GM12872 (cell line): ENCODE measurements around the gene NTM.

ENCODE experiments used
- TF ChIP-seq, protein P1 (sequence below): IDR thresholded peaks from 3 replicates; pipeline ENCODE4 v1.5.1; 2011; ENCODE audit warnings: low read depth, mild to moderate bottlenecking, low read length, moderate library complexity; ENCODE audit not compliant: insufficient read depth

The NTM gene

DNA sequence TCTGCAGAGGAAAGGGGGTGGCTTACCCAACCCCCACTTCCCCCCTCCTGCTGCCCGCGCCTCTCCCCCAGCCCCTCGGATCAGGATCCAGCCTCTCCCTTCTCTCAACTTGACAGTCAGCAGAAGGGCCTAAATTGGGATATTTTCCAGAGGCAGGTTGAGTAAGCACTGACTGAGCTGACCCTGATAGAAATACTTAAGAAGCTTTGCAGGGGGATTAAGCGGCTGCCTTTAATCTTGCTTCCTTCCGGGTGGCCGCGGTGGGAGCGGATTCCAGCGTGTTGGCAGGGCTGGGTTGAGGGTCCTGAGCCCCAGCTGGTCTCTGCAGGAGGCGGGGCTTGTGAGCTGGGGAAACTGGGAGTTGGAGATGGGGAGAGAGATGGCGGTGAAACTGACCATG, 445.2 kb downstream of the NTM start:
- TF ChIP-seq, protein P1, sequence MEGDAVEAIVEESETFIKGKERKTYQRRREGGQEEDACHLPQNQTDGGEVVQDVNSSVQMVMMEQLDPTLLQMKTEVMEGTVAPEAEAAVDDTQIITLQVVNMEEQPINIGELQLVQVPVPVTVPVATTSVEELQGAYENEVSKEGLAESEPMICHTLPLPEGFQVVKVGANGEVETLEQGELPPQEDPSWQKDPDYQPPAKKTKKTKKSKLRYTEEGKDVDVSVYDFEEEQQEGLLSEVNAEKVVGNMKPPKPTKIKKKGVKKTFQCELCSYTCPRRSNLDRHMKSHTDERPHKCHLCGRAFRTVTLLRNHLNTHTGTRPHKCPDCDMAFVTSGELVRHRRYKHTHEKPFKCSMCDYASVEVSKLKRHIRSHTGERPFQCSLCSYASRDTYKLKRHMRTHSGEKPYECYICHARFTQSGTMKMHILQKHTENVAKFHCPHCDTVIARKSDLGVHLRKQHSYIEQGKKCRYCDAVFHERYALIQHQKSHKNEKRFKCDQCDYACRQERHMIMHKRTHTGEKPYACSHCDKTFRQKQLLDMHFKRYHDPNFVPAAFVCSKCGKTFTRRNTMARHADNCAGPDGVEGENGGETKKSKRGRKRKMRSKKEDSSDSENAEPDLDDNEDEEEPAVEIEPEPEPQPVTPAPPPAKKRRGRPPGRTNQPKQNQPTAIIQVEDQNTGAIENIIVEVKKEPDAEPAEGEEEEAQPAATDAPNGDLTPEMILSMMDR: no peak

DNA sequence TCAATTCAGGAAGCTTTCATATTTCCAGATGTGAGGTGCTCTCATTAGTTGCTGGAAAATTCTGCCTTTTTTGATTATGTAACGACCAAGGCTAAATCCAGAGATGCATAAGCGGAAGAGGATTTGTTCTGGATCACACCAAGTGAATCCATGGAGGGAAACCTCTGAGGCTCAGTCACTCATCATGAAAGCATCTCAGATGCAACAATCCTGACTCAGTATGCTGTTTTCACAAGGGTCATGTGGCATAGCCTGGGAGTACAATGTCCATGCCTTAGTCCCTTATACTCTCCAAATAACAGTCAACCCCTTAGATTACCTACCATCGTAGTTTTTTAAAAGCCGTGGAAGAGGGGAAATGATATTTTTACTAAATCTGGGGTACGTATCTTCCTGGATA, 445.6 kb downstream of the NTM start:
- TF ChIP-seq, protein P1: no peak

DNA sequence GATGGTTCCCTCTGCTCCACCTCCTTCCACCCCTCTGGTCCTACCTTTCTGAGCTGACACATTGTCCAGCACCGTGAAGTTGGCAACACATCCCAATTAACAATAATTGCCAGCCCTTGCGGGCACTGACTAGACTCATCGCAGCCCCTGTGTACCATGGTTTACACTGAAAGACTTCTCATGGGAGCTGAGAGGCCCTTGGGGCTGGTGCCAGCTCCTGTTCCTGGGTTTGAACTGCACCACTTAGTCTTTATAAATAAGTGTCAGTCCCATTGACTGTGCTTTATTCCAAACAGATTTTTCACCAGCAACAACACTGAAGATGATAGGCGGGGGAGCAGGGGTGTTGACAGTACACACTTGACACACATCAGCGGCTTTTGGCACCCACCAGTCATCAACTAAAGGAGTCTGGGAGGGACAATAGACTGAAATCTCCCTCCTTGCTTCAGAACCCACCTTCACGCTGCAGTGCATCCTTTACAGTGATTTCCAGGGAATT, 447.3 kb downstream of the NTM start:
- TF ChIP-seq, protein P1: no peak

DNA sequence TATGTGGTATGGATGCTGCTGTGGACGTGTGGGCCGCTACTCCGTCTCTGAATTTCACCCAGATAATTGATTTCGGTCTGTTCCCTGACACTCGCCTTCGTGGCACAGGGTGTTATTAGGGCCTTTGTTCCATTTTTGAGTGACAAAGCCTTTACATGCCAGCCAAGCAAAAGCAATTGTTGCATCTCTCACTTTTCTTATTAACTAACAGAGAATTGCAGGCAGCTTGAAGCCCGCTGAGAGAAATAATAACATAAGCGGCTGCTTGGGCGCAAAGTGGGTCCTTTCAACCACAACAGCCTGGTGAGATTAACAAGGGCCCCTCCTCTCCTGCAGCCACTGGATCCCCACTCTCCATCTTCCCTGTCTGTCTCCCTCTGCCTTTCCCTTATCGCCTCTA, 449.4 kb downstream of the NTM start:
- TF ChIP-seq, protein P1: no peak

DNA sequence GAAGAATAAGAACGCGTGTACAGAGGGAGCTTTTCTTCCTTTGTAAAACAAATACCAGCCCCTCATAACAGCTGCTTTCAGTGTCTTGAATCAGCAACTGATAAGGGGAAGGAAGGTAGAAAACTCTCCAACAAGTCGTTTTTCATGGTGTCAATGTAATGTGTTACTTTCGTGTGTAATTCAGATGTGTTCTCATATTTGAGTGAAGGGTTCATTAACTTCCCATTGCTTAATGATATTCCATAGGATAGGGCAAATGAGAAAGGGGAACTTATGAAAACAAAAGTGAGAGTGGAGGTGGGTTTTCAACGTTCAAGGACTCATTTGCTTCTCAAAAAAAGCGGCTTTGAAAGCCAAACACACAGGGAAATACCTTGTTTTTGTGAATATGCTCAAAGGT, 452.1 kb downstream of the NTM start:
- TF ChIP-seq, protein P1: no peak

DNA sequence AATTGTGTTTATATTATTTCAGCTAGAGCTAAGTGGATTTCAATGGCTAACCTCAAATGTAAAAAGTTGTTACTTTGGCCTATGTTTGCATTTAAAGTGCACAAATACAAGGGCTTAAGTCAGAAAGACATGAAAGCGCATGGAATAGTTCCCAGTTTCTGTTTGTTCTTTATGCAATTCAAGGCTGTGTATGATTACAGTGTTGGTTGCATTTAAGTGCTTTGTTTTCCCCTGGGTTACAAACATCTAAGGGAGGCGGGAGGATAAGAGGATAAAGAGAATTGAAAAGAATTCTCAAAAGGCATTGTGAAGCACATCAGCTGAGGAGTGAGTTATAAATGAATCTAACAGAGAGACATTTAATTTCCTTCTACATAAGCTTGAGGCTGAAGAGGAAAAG, 453.4 kb downstream of the NTM start:
- TF ChIP-seq, protein P1: no peak

DNA sequence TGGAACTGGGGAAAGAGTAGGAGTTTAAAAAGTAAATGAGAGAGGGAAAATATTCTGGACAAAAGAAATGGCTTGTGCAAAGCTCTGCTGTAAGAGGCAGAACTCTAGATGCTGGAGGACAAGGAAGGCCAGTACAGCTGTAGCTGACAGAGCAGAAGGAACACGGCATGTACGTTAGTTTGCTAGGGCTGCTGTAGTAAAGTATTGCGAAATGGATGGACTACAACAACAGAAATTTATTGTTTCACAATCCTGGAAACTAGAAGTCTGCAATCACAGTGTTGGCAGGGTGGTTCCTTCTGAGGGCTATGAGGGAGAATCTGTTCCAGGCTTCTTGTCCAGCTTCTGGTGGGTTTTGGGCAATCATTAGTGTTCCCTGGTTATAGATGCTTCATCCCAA, 454.4 kb downstream of the NTM start:
- TF ChIP-seq, protein P1: no peak

DNA sequence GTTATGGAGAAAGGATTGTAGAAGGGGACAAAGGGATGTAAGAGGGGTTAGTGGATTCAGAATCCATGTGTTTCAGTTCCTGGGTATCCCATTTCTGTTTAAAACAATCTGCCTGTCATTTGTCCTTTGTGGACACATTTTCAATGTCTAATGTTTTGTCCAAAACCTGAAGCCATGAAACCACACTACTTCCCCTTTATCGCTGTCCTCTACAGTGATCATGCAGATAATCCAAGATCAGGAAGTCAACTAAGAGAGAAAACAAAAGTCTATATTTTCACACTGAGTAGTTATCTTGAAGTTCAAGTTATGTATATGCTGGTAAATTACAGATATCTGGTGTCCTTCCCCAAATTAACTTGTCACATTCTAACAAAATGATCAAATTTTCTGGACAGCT, 457.0 kb downstream of the NTM start:
- TF ChIP-seq, protein P1: no peak
